ENCODE data around the gene AJAP1.

Gene AJAP1

DNA sequence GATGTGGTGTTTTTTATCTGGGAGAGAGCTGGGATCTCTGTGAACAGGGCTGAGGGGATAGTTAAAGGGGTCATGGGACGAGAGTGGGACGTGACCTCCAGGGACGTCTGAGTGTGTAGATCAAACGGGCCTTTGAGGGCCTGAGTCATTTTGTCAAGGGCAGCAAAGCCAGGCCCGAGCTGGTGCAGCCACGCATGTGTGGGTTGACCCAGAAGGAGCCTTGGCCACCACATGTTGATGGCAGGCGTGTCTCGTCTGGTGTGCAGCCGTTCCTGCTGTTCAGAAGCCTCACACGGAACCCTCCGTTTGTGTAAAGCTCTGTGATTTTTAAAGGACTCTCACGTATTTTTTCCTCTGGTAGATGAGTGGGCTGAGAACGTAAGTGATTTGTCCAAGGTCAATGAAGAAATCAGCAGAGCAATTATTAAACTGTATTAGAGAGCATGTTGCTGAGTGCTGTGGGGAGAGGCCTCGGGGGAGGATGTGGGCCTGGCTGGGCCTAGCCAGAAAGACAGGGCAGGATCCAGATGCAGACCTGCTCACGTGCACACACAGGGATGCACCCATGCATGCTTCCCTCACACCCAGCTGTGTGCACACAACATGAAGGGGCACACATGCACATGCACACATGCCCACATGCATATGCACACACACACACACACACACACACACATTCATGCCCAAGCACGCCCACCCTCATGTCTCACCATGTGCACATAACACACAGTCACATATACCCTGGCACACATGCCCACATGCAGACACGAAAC, 89.8 kb downstream of the AJAP1 start:
- no peak for DNase-seq

DNA sequence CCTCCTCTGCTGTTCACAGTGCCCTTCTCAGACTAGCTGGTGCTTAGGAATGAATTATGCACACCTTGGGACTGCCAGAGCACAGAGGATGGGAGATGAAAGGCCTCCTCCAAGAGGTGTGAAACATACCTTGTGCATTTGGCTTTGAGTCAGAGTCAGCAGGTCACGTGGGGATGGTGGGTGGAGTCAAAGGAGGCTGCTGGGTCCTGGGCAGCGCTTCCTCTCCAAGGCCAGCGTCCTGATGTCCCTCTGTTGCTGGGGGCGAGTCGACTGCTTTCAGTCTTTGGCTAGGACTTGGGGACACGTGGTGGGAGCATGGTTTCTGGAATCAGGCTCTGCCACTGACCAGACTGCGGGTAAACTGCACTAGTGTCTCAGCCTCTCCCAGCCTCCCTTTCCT, 91.2 kb downstream of the AJAP1 start:
- no peak for DNase-seq

GRCh38 chr1:4749406-4749805, 95.0 kb downstream of the AJAP1 start:
- no peak for DNase-seq

DNA sequence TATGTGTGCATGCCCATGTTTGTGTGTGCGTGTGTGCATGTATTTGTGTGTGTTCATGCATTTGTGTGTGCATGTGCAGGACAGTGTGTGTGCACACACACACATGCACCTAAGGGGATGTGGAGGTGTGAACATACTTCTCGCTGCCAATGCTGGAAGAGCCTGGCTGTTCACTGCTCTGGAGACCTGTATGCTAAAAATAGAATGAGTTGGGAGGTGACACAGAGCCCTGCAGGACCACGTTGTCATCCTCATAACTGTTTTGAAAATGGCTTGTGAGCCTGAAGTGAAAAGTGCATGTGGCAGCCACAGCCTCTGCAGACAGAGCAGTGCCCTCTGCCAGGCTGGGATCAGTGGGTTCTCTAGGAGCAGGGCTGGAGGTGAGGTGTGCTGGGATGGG, 95.8 kb downstream of the AJAP1 start:
- DNase-seq, result no peak

DNA sequence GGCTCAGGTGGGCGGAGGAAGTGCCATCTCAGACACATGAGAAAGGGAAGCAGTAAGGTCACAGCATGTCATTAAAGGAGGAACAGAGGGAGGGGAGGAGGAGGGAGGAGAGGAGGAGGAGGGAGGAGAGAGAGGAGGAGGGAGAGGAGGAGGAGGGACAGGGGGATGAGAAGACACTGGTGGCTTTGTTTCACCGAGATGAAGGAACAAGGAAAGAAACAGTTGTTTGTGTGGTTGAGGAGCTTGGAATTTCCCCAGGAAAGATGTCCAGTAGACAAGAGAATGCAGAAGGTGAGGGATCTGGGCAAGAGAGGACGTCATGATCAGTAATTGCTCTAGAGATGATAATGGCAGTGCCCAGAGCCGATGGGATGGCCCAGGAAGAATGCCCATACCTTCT, 97.7 kb downstream of the AJAP1 start:
- DNase-seq, result no peak

- DNase-seq, result no peak
Observed at GRCh38 chr1:4754816-4755215, 100.4 kb downstream of the AJAP1 start.

- no peak for DNase-seq
Observed at GRCh38 chr1:4755301-4755845, 101.0 kb downstream of the AJAP1 start.

DNA sequence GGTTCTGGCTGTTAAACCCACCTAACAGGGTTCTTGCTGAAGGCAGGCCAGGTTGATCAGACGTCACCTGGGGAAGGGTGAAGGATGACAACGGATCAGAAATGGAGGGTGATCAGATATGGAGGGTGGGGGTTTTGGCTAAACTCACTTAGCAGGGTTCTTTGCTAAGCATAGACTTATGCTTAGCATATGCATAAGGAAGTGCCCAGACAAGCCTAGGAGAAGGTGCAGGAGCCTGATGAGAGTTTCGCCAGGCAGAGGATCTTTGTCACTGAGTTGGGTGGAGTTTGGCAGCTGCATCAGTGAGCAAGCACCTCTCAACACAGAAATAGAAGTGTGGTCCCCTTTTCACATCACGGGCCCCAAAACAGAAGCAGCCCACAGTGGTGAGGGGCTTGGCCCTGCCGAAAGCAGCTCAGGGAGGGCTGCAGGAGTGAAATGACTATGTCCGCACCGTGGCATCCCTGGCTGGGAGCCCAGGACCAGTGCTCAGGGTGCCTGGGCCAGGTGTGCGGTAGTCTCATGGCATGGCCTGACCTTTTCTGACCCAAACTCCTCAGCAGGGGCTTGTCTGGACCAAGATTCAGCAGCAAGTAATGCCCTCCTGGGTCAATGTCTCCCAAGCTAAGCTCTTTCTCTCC, 101.6 kb downstream of the AJAP1 start:
- no peak for DNase-seq

GRCh38 chr1:4756851-4757580, 102.6 kb downstream of the AJAP1 start:
- no peak for DNase-seq

- DNase-seq, result no peak
Observed at GRCh38 chr1:4759671-4760070, 105.3 kb downstream of the AJAP1 start.

- no peak for DNase-seq
Observed at GRCh38 chr1:4760088-4760487, 105.7 kb downstream of the AJAP1 start.

- DNase-seq, result no peak
Observed at GRCh38 chr1:4761324-4761723, 106.9 kb downstream of the AJAP1 start.

DNA sequence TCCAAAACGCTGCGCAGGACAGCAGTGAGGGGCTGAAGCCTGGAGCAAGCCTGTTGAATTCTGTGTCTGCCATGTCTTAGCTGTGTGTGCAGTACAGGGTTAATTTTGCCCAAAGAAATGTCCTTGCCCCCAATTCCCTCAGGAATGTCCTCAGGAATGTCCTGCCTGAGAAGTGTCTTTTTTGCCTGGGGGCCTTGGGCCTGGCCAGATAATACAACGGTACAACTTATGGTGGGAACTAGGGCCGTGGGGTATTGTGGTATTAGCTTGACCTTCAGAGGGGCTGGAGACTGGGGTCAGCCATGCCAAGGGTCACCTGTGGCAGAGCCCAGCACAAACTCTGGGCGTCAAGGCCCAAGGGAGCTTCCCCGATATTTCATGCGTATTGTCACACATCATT, 107.7 kb downstream of the AJAP1 start:
- DNase-seq, result no peak

DNA sequence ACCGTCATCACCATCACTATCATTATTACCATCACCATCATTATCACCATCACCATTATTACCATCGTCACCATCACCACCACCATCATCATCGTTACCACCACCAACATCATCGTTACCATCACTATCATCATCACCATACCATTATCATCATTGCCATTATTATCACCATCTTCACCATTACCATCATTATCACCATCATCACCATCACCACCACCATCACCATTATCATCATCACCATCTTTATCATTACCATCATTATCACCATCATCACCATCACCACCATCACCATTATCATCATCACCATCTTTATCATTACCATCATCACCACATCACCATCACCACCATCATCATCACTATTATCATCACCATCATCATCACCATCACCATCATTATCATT, 112.9 kb downstream of the AJAP1 start:
- no peak for DNase-seq

DNA sequence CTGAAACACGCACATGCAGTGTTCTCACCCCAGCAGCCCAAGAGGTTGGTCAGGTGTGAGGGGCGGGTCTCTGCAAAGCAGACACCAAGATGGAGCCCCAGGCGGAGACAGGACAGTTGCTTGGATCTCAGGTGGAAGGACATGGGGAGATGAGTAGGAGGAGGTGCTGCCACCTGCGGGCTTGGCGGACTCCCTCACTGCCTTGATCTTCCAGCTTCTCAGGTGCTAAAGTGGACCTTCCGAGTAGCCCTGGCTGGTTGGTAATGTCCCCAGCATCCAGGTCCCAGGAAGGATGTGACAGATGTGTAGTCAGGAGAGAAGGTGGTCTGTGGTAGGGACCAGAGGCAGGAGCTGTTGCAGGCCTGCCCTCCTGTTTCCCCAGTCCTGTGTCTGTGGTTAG, 114.1 kb downstream of the AJAP1 start:
- DNase-seq, result no peak

- DNase-seq, result no peak
Observed at GRCh38 chr1:4769516-4770280, 115.3 kb downstream of the AJAP1 start.

- no peak for DNase-seq
Observed at GRCh38 chr1:4770713-4771112, 116.3 kb downstream of the AJAP1 start.

DNA sequence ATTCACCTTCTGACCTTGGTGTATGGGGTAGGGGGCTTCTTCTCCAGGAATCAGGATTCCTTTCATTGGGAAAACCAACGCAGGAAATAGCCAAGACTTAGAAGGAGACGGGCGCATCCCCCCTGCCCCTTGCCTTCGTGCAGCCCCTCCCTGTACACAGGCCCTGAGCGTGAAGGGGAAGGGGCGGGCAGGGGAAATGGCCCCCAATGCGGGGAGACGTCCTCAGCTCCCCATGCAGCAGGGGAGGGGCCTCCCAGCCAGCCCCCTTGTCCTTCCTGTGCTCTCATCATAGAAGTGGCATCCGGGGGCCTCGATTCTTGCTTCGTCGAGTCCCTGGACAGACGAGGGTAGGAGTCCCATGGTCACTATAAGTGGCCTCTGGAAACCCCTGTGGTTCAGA, 116.9 kb downstream of the AJAP1 start:
- DNase-seq, result no peak

DNA sequence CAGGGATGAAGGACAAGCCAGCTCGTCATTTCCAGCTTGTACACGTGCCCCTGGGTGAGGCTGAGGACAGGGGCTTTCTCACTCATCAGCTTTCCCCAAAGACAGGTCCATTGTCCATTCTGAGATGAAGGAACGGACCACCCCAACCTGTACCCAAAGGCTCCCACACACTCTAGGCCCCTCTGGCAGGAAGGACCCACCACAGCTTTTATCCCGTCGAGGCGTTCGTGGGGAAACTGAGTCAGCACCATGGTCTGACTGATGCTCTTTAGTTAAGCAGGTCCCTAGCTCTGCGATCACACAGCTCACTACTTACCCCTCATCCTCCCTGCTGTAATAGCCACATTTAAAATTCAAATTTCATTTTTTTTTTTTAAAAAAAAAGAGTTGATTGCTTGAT, 117.3 kb downstream of the AJAP1 start:
- DNase-seq, result no peak

- no peak for DNase-seq
Observed at GRCh38 chr1:4772294-4773010, 118.0 kb downstream of the AJAP1 start.

GRCh38 chr1:4773226-4773625, 118.8 kb downstream of the AJAP1 start:
- DNase-seq, result no peak

GRCh38 chr1:4775506-4775905, 121.1 kb downstream of the AJAP1 start:
- no peak for DNase-seq

Data from NCI-H1930 (cell line).